Neuronal stem cell (in vitro differentiated cells): Measurements from ENCODE around the gene GPATCH8.

Experiments
- DNase-seq: peaks from one replicate; pipeline ENCODE4 v3.0.0-alpha.2; 2013; ENCODE audit warnings: low spot score
- H2AFZ ChIP-seq: one replicate; pipeline ENCODE4 v1.6.1; 2013; ENCODE audit warnings: mild to moderate bottlenecking, low read length, inconsistent platforms
- H2AK5ac ChIP-seq: 2 replicates; pipeline ENCODE4 v1.6.1; 2013; ENCODE audit warnings: low read depth, mild to moderate bottlenecking, inconsistent platforms, low read length, moderate library complexity, mixed read lengths
- H2BK120ac ChIP-seq: 2 replicates; pipeline ENCODE4 v1.6.1; 2013; ENCODE audit warnings: low read depth, mild to moderate bottlenecking, inconsistent platforms, low read length, moderate library complexity, mixed read lengths
- H2BK12ac ChIP-seq: one replicate; pipeline ENCODE4 v1.6.1; 2013; ENCODE audit warnings: low read length, inconsistent platforms
- H2BK15ac ChIP-seq: 2 replicates; pipeline ENCODE4 v1.6.1; 2013; ENCODE audit warnings: mild to moderate bottlenecking, low read length, inconsistent platforms, mixed read lengths
- H2BK5ac ChIP-seq: one replicate; pipeline ENCODE4 v1.6.1; 2013; ENCODE audit warnings: inconsistent platforms, mild to moderate bottlenecking, low read length, moderate library complexity
- H3K14ac ChIP-seq: one replicate; pipeline ENCODE4 v1.6.1; 2013; ENCODE audit warnings: low read length, inconsistent platforms
- H3K18ac ChIP-seq: 2 replicates; pipeline ENCODE4 v1.6.1; 2013; ENCODE audit warnings: low read length, inconsistent platforms
- H3K23ac ChIP-seq: 2 replicates; pipeline ENCODE4 v1.6.1; 2013; ENCODE audit warnings: low read depth, mild to moderate bottlenecking, mixed read lengths, low read length, inconsistent platforms; ENCODE audit not compliant: poor library complexity
- H3K27ac ChIP-seq: replicated peaks from 3 replicates; pipeline ENCODE4 v1.5.1; 2013; ENCODE audit warnings: low read length, inconsistent platforms
- H3K27me3 ChIP-seq, 3 experiments: 2 replicates each; pipeline ENCODE4 v1.6.1; 2013; ENCODE audit warnings: low read length in 3 of 3, mild to moderate bottlenecking in 2 of 3, inconsistent platforms in 1 of 3, low read depth in 1 of 3, mixed read lengths in 1 of 3, moderate library complexity in 1 of 3; ENCODE audit not compliant: control insufficient read depth in 3 of 3, insufficient read depth in 3 of 3
- H3K36me3 ChIP-seq, 2 donors: replicated peaks in 1 of 2; 2 replicates each; pipeline ENCODE4 v1.6.1; 2013; ENCODE audit warnings: low read length in 2 of 2; ENCODE audit not compliant: control insufficient read depth in 2 of 2, insufficient read depth in 2 of 2
- H3K4ac ChIP-seq: 2 replicates; pipeline ENCODE4 v1.6.1; 2013; ENCODE audit warnings: inconsistent platforms, mild to moderate bottlenecking, low read length, moderate library complexity
- H3K4me1 ChIP-seq, 2 donors: 1 replicate in 1 of 2; 2 replicates in 1 of 2; pipeline ENCODE4 v1.6.1; 2013; ENCODE audit warnings: low read length in 2 of 2, low read depth in 1 of 2; ENCODE audit not compliant: control insufficient read depth in 2 of 2, insufficient read depth in 1 of 2
- H3K4me2 ChIP-seq: one replicate; pipeline ENCODE4 v1.6.1; 2013; ENCODE audit warnings: mild to moderate bottlenecking, low read length, inconsistent platforms; ENCODE audit not compliant: insufficient read depth, poor library complexity, severe bottlenecking
- H3K4me3 ChIP-seq, 2 donors: 2 replicates each; pipeline ENCODE4 v1.5.1; 2013; ENCODE audit warnings: low read length in 2 of 2, mild to moderate bottlenecking in 2 of 2, inconsistent platforms in 1 of 2, moderate library complexity in 1 of 2
- H3K79me1 ChIP-seq: one replicate; pipeline ENCODE4 v1.6.1; 2013; ENCODE audit warnings: low read depth, mild to moderate bottlenecking, inconsistent platforms, low read length, moderate library complexity
- H3K9ac ChIP-seq: one replicate; pipeline ENCODE4 v1.6.1; 2013; ENCODE audit warnings: mild to moderate bottlenecking, low read depth, low read length, inconsistent platforms; ENCODE audit not compliant: poor library complexity
- H3K9me3 ChIP-seq, 2 donors: replicated peaks in 1 of 2; 2 replicates each; pipeline versions ENCODE3 to v1.6.1; 2013; ENCODE audit warnings: low read length in 2 of 2, mild to moderate bottlenecking in 2 of 2, inconsistent platforms in 1 of 2, low read depth in 1 of 2, mixed read lengths in 1 of 2, moderate library complexity in 1 of 2; ENCODE audit not compliant: control insufficient read depth in 2 of 2, insufficient read depth in 1 of 2
- H4K8ac ChIP-seq: one replicate; pipeline ENCODE4 v1.6.1; 2013; ENCODE audit warnings: low read depth, mild to moderate bottlenecking, inconsistent platforms, low read length, moderate library complexity
- H4K91ac ChIP-seq: one replicate; pipeline ENCODE4 v1.6.1; 2013; ENCODE audit warnings: low read length, low read depth, mild to moderate bottlenecking, inconsistent platforms; ENCODE audit not compliant: poor library complexity
- WGBS, 2 donors: extraction: QIAGEN DNeasy Blood & Tissue Kit; methylation state at CpG; one replicate each; pipeline ENCODE4 v1.1.7; 2013; ENCODE audit warnings: missing lambda C conversion rate in 2 of 2, mixed read lengths in 1 of 2; ENCODE audit not compliant: insufficient read length in 2 of 2, insufficient replicate concordance in 1 of 2; ENCODE audit errors: extremely low coverage in 2 of 2; 5-methylcytosine and 5-hydroxymethylcytosine counted together

Gene GPATCH8

GRCh38 chr17:44438636-44439035, 64.6 kb downstream of the GPATCH8 start:
- Histone ChIP-seq H3K27ac (no peak overlapping the region), H2BK5ac (no peak overlapping the region), H3K9me3 (no peaks in the 10 kb centered on the region), H2AFZ (no peak overlapping the region), H2BK12ac (no peak overlapping the region), H3K4me3 (no peak overlapping the region), H2BK120ac (no peak overlapping the region), H3K36me3 (peaks cover 4 to 40% of the 10 kb centered on the region in 2 donors), H3K23ac (no peak overlapping the region), H3K18ac (no peak overlapping the region), H4K8ac (no peak overlapping the region), H3K4me2 (no peak overlapping the region), H2AK5ac (no peak overlapping the region), H3K4me1 (no peaks in the 10 kb centered on the region), H3K14ac (no peak overlapping the region), H3K27me3 (no peaks in the 10 kb centered on the region), H3K9ac (no peak overlapping the region), H3K79me1 (no peaks in the 10 kb centered on the region), H2BK15ac (no peak overlapping the region), H4K91ac (no peak overlapping the region), H3K4ac (no peak overlapping the region)
- WGBS, 2 donors, result no CpG with 5 or more reads among the region's 2 CpGs
- DNase-seq, result no peak

- Histone ChIP-seq H3K79me1 (no peaks in the 10 kb centered on the region), H2BK12ac (no peak overlapping the region), H3K9me3 (no peaks in the 10 kb centered on the region), H3K4me2 (no peak overlapping the region), H2BK120ac (no peak overlapping the region), H3K36me3 (peaks cover 11 to 63% of the 10 kb centered on the region in 2 donors), H2BK5ac (no peak overlapping the region), H3K9ac (no peak overlapping the region), H3K27ac (no peak overlapping the region), H2AFZ (no peak overlapping the region), H3K4ac (no peak overlapping the region), H3K18ac (no peak overlapping the region), H3K4me1 (no peaks in the 10 kb centered on the region), H4K91ac (no peak overlapping the region), H3K27me3 (no peaks in the 10 kb centered on the region), H3K4me3 (no peak overlapping the region), H2BK15ac (no peak overlapping the region), H2AK5ac (no peak overlapping the region), H3K23ac (no peak overlapping the region), H3K14ac (no peak overlapping the region), H4K8ac (no peak overlapping the region)
- DNase-seq, result no peak
- WGBS, 2 donors, result no CpG with 5 or more reads among the region's 2 CpGs
Observed at GRCh38 chr17:44436336-44436735, 66.9 kb downstream of the GPATCH8 start.

GRCh38 chr17:44432254-44433157, 70.7 kb downstream of the GPATCH8 start:
- no CpG with 5 or more reads among the region's 9 CpGs for WGBS, 2 donors

GRCh38 chr17:44424828-44425461, 78.3 kb downstream of the GPATCH8 start:
- Histone ChIP-seq H2BK15ac (no peak overlapping the region), H3K79me1 (no peaks in the 10 kb centered on the region), H3K27me3 (no peaks in the 10 kb centered on the region), H3K4me1 (no peaks in the 10 kb centered on the region), H3K4me2 (no peak overlapping the region), H3K9me3 (no peaks in the 10 kb centered on the region), H2BK120ac (no peak overlapping the region), H2AK5ac (no peak overlapping the region), H2BK5ac (no peak overlapping the region), H3K14ac (no peak overlapping the region), H3K9ac (no peak overlapping the region), H2BK12ac (no peak overlapping the region), H3K23ac (no peak overlapping the region), H3K36me3 (peaks cover 12 to 86% of the 10 kb centered on the region in 2 donors), H3K27ac (no peak overlapping the region), H3K4me3 (no peak overlapping the region), H4K91ac (no peak overlapping the region), H3K4ac (no peak overlapping the region), H3K18ac (no peak overlapping the region), H2AFZ (no peak overlapping the region), H4K8ac (no peak overlapping the region)
- no peak for DNase-seq
- WGBS, 2 donors, result no CpG with 5 or more reads among the region's 3 CpGs

More at GRCh38 chr17:44432254-44433157, 70.7 kb downstream of the GPATCH8 start:
- Histone ChIP-seq H3K14ac (no peak overlapping the region), H2BK15ac (no peak overlapping the region), H3K23ac (no peak overlapping the region), H3K4ac (no peak overlapping the region), H2BK5ac (no peak overlapping the region), H3K9me3 (no peaks in the 10 kb centered on the region), H3K4me3 (no peak overlapping the region), H3K36me3 (peaks cover 17 to 87% of the 10 kb centered on the region in 2 donors), H3K27me3 (no peaks in the 10 kb centered on the region), H3K18ac (no peak overlapping the region), H3K9ac (no peak overlapping the region), H2BK12ac (no peak overlapping the region), H4K91ac (no peak overlapping the region), H2AFZ (no peak overlapping the region), H3K27ac (no peak overlapping the region), H3K79me1 (no peaks in the 10 kb centered on the region), H2BK120ac (no peak overlapping the region), H3K4me2 (no peak overlapping the region), H2AK5ac (no peak overlapping the region), H3K4me1 (no peaks in the 10 kb centered on the region), H4K8ac (no peak overlapping the region)
- no peak for DNase-seq
